HTR-8/SVneo (cell line): Measurements from ENCODE around the gene RCOR1.
"Not testable (repeated sequence)": the region's sequence is repeated elsewhere in the genome, so short reads cannot be mapped to it uniquely, and the experiment has no call there.

Experiments
- DNase-seq: peaks from one replicate; pipeline ENCODE4 v3.0.0; 2011; ENCODE audit warnings: low spot score, mixed read lengths; ENCODE audit not compliant: insufficient read length
- FAIRE-seq: peaks from 2 replicates; lab custom pipeline; 2011; peaks lifted over from hg19 to GRCh38; lab: Jason Lieb, UNC

Gene RCOR1

DNA sequence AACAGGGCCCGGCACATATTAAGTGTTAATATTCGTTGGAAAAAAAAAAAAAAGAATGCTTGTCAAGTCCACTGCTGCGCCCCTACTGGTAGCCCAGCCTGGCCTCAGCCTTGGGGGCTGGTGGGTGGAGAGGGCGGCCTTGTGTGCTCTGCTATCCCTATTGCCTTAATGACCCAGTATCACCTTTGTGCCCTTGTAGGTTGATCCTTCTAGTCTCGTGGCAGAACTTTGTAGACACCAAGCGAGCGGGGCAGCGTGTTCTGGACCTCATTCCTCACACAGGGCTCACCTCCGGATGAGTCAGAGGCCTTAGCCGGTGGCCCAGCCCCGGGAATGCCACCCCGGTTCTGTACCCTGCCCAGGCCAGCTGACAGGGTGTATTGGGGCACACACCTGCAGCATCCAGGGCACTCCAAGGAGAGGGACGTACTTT lies 1.8 kb upstream of the RCOR1 start:
- peak; percentile 62 for FAIRE-seq
- no peak for DNase-seq

DNA sequence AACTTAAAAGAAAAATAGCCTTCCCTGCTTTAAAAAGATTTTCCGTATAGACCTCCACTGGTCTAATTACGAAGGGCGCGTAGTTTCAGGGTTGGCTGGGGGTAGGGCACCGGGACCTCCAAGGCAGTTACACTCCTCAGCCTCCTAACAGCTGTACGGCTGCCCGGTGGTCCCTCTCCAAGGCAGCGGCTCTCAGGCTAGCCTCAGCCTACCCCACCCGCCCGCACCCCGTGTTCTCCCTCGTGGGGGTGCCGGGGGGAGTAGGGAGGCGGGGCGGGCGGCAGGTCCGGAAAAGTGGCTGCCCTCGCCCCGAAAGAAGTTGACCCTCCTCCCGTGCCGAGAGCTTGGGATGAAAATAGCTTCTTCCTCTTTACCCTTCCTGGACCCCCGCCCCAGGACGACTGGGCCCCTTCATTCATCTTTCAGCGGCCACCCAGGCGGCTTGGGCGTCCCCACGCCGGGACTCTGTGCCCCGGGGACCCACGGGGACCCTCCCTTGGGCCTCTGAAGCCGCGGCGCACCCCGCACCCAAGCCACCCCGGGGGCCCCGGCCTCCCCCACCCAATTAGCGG lies 991 bp upstream of the RCOR1 start:
- FAIRE-seq (no peak), DNase-seq (no peak)

DNA sequence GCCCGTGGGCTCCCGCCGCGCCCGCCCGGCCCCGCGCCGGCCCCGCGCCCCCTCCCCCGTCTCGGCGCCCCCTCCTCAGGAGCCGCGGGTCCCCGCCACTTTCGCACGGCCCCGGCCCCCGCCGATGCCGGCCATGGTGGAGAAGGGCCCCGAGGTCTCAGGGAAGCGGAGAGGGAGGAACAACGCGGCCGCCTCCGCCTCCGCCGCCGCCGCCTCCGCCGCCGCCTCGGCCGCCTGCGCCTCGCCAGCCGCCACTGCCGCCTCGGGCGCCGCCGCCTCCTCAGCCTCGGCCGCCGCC lies 263 bp downstream of the RCOR1 start:
- FAIRE-seq (no peak), DNase-seq (no peak)

DNA sequence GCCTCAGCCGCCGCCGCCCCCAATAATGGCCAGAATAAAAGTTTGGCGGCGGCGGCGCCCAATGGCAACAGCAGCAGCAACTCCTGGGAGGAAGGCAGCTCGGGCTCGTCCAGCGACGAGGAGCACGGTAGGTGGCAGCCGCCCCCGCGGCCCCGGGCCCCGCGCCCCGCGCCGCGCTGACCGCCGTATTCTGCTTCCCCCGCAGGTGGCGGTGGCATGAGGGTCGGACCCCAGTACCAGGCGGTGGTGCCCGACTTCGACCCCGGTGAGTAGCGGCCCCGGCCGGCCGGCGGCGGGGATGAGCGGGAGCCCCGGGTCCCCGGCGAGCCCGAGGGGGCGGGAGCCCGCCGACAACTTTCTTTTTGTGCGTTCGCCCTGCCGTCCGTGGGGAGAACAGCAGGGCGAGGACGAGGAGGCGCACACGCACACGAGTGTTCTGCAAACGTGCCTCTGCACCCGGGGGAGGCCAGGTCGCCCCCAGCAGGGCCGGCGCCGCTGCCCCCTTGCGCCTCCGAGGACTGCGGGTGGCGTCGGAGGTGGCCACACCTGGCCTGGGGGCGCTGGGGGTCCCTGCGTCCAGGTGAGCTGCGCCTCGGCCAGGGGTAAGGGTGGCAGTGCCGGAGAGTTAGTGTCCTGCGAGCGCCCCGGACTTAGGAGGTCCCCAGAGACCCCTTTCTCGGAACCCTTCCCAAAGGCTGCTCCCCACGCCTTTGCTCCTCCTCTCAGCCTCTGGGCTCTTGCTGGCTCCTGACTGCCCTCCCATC lies 794 bp downstream of the RCOR1 start:
- DNase-seq (no peak), FAIRE-seq (no peak)

DNA sequence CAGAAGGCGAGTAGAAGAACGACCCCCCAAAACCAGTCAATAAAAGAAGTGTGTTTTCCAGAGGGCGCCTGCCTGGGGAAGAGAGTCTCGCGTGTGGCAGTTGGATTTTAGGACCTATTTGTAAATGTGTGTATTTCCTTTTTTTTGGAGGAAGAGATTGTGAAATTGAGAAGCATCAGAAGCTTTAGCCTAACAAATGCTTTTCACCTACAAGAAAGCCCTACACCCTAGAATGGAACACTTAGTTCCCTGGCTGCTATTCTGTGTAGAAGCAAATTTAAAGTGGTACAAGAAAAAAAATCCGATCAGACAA lies 1.3 kb downstream of the RCOR1 start:
- no peak for FAIRE-seq
- DNase-seq = no peak

DNA sequence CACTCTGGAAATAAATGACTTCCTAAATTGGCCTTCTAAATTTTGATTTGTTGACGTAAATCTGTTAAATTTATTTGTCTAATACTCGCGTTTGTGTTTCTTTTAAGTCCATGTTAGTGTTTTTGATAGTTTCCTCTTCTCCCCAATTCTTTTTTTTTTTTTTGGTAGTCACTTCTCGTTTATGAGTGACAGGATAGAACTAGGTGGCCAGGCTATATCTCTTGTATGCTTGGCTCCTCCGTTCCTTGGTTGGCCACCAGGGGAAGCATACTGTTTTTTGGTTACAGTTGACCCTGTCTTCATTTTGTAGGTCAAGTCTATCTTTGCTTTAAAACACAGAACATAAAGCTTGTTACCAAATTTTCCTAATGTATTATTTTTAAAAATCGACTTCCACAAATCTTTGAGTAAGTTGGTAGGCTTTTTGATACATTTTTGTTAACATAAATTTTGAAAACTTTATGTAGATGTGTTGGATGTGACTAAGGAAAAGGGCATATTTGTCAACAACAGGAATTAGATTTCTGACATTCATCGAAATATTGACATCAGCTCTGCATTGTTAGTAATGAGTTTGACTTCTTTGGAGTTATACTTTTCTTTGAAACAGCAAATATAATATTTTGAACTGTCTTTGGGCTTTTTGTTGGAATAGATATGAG lies 2.2 kb downstream of the RCOR1 start:
- FAIRE-seq (no peak), DNase-seq (peak; percentile 80)

DNA sequence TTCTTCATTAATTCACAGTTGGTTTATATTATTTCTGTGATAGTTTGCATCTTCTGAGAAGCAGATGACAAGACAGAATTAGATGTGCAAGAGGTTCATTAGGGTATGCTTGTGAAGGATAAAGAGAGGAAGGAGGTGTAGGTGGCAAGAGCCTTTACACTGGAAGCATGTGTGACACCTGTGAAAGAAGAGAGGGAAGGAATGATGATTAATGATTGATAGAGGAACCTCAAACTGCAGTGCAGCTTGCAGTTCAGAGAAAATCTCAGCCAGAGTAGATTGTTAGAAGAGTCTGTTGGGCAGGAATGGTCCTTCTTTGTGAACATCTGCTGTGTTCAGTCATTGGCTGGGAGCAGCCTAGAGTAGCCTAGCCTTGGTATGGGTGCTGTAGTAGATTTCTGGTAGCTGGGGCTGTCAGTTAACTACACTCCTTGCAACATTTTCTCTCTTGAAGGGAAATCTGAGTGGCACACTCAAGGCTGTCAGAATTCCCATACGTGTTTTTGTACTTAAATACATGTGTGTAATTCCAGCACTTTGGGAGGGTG lies 9.0 kb downstream of the RCOR1 start:
- DNase-seq (no peak), FAIRE-seq (no peak)

DNA sequence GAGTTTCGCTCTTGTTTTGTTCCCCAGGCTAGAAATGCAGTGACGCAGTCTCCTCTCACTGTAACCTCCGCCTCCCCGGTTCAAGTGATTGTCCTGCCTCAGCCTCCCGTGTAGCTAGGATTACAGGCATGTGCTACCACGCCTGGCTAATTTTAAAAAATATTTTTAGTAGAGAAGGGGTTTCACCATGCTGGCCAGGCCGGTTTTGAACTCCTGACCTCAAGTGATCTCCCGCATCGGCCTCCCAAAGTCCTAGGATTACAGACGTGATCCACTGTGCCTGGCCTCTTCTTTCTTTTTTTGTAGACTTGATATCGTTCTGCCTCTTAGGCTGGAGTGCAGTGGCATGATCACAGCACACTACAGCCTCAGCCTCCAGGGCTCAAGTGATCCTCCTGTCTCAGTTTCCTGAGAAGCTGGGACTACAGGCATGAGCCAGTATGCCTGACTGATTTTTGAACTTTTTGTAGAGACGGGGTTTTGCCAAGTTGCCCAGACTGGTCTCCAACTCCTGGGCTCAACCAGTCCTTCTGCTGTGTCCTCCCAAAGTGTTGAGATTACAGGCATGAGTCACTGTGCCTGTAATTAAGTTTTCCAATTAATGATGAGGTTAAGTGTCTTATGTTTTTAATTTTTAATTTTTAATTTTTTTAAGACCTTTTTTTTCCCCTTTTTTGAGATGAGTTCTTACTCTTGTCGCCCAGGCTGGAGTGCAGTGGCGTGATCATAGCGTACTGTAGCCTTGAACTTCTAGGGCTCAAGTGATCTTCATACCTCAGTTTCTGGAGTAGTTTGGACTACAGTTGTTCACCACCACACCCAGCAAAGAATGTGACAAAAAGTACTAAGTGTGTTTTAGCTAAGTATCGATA lies 10.2 kb downstream of the RCOR1 start:
- DNase-seq (no peak), FAIRE-seq (no peak)

DNA sequence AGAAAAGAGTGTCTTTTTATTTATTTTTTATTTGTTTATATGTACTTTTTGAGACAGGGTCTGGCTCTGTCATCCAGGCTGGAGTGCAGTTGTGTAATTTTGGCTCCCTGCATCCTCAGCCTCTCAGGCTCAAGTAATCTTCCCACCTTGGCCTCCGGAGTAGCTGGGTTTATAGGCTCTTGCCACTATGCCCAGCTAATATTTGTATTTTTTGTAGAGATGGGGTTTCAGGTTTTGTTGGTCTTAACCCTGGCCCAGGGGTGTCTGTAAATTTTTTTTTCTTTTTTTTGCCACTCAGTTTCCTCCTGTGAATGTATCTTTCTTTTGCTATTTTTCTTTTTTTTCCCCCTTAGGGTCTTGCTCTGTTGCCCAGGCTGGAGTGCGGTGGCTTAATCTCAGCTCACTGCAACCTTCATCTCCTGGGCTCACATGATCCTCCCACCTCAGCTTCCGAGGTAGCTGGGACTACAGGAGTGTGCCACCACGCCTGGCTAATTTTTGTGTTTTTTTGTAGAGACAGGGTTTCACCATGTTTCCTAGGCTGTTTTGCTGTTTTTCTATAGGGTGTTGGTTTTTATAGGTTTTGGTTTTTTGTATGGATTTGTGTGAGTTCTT lies 11.0 kb downstream of the RCOR1 start:
- no peak for DNase-seq
- FAIRE-seq = no peak

DNA sequence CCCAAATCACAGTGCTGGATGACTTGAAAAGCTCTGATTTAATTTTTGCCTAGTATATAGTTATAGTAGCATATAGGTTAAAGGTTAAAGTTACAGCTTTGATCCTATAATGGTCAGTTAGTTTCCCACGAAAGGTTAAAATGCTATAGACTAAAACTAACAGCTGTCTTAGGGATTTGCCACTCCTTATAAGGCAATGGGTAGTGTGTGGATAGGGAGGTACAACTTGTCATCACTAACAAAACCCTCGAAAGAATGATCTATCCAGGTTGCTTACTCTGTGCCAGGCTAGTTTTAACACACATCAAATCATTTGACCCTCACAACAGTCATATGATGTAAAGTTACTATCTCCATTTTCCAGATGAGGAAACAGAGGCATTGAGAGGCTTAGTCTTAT lies 11.7 kb downstream of the RCOR1 start:
- FAIRE-seq (no peak), DNase-seq (no peak)

DNA sequence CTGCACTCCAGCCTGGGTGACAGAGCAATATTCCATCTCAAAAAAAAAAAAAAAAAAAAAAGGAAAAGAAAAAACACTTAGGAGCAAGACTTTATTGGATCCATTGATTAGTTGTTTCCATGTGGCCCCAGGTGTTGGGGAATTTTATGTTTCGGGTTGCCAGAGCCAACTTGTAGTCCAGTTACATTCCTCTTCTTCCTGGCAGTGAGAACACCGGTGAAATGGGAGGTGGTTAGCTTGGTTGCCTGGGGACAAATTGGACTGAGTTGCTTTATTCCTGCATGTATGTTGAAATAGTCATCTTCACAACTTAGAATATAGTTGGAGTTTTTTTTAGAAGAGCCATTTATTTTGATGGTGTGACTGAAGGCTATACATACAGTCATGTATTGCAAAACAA lies 12.6 kb downstream of the RCOR1 start:
- no peak for DNase-seq
- no peak for FAIRE-seq

DNA sequence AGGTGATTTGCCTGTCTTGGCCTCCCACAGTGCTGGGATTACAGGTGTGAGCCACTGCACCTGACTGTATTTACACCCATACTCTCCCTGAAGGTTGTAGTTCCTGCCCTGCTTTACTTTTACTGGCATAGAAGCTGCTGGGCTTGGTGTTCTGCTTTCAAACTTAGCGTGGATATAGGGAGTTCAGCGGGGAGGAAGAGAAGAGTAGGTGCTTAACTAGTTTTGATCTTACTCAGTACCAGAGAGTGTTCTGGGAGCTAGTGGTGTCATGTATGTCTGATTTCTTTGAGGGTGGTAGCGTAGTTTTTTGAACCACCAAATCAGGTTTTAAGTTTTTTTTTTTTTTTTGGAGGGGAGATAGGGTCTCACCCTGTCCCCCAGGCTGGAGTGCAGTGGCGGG lies 13.8 kb downstream of the RCOR1 start:
- no peak for FAIRE-seq
- no peak for DNase-seq

DNA sequence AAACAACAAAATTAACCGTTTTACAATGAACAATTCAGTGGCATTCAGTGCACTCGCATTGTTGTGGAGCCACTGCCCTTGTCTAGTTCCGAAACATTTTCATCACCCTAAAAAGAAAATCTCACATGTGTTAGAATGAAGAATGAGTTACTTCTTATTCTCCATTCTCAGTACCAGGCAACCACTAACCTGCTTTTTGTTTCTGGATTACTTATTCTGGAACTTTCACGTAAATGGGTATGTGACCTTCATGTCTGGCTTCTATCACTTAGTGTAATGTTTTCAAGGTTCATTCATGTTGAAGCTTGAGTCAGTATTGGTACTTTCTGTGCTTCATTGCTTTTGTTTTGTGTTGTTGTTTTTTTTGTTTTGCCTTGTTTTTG lies 15.6 kb downstream of the RCOR1 start:
- no peak for FAIRE-seq
- no peak for DNase-seq

DNA sequence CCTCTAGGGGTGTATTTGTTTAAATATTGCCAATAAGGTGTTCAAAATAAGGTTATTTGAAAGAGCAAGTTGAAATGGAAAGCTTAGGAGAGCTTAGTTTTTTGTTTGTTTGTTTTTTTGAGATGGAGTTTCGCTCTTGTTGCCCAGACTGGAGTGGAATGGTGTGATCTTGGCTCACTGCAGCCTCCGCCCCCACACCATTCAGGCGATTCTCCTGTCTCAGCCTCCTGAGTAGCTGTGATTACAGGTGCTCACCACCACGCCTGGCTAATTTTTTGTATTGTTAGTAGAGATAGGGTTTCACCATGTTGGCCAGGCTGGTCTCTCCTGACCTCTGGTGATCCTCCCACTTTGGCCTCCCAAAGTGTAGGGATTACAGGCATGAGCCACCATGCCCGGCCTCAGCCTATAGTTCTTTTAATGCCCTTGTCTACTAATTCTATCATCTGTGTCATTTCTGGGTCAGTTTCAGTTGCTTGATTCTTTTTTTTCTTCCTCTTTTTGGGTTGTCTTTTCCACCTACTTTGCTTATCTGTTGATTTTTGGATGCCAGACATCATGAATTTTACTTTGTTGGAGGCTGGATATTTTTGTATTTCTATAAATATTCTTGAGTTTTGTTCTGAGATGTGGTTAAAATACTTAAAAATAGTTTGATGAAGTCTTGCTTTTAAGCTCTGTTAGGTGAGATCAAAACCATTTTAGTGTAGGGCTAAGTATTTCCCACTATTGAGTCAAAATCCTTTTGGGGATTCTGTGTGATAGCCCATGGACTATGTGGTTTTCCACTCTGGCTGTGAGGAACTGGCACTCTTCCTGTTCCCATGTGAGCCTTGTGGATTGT lies 18.7 kb downstream of the RCOR1 start:
- FAIRE-seq (no peak), DNase-seq (no peak)

DNA sequence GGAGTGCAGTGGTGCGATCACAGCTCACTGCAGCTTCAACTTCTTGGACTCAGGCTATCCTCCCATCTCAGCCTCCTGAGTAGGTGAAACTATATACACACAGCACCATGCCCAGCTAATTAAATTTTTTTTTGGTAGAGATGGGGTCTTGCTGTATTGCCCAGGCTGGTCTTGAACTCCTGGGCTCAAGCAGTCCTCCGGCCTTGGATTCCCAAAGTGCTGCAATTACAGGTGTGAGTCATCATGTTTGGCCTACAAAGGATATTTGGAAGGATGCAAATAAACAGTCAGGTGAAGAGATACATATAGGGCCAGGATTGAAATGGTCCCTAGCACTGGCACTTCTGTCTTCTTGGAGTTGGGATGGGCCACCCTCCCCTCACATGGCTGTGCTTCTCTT lies 23.9 kb downstream of the RCOR1 start:
- no peak for DNase-seq
- FAIRE-seq = no peak

DNA sequence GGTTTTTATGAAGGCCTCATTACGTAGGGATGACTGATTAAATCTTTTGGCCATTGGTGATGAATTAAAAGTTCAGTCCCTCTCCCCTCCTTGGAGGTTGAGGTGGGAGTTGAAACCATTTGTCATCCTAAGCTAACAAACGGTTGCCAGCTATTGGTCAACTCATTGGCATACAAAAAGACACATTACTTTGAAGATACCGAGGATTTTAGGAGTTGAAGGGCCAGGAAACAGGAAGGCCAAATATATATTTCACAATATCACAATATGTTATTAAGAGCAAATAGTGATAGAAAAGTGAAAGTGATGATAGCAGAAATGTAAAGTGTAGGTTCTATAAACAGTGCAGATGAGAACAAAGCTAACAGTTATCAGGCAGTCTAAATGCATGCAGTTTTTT lies 24.4 kb downstream of the RCOR1 start:
- FAIRE-seq = peak; percentile 54
- DNase-seq = no peak

DNA sequence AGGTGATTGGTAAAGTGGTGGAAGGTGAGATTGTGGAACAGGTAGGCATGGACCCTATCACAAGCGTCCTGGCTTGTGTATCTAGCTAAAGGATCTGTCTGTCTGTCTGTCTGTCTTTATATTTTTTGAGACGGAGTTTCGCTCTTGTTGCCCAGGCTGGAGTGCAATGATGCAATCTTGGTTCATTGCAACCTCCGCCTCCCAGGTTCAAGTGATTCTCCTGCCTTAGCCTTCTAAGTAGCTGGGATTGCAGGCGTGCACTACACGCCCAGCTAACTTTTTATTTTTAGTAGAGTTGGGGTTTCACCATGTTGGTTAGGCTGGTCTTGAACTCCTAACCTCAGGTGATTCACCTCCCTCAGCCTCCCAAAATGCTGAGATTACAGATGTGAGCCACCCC lies 26.6 kb downstream of the RCOR1 start:
- not testable (repeated sequence) for FAIRE-seq, DNase-seq

DNA sequence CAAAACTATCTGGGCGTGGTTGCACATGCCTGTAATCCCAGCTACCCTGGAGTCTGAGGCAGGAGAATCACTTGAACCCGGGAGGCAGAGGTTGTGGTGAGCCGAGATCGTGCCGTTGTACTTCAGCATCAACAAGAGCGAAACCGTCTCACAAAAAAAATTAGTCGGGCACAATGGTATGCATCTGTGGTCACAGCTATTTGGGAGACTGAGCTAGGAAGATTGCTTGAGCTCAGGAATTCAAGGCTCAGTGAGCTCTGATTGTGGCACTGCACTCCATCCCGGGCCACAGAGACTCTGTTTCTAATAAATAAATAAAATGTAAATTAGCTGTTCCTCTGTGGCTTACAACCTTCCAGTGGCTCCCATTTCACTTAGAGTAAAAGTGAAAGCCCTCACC lies 28.0 kb downstream of the RCOR1 start:
- FAIRE-seq (no peak), DNase-seq (no peak)

DNA sequence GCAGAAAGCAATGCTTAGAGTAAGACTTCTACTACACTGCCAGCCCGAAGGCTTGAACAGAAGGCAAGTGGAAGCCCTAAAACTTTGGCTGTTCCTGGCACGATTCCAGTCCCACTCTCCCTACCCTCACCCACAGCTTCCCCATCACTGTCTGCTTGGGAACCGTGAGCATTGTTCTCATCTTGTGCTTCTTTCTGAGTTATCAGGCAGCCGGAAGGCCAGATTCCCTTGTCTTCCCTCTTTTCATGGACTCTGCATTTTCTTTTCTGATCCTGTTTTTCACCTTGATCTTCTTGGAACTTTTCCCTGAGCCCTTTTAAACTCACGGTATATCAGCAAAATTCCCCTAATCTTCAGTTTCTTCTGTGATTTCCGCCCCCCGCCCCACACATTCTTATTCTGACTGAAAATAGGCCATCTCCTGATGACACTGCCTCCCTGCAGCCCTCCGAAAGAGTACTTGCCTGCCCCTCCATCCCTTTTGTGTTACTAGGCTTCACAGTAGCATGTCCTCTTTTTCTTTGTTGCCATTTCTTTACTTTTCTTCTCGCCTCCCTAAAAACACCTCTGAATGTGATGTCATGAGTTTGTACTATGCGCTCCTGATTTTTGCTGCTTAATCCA lies 29.9 kb downstream of the RCOR1 start:
- no peak for DNase-seq
- FAIRE-seq = no peak
